Measurements from ENCODE around the gene SLFN11.
A peak's percentile ranks its signal among the peaks of the same experiment; 100 is the strongest.
"Not testable (repeated sequence)": the region's sequence is repeated elsewhere in the genome, so short reads cannot be mapped to it uniquely, and the experiment has no call there.

Gene SLFN11

DNA sequence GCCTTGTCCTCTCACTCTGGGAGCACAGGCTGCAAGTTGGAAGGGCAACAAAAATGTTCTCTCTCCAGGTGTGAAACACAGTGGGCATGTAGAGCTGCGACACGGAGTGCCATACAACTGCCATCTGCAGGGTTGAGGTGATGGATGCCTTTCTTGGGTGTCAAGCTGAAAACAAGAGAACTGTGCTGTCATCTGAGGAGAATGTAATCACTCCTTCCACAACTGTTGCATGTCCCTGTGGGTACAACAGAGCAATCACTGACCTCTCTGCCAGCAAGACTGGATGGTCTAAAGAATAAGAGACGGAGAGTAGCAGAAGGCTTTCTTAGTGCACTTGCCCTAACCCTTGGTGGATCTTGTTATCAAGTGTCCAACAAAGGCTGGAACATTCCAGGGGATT is 29.2 kb downstream of the SLFN11 start:
- Histone ChIP-seq H3K4me3 (ENCODE audit: low read length) (no peak overlapping the region), H3K4me1 (ENCODE audit: insufficient read depth, low read length) (no peaks in the 10 kb centered on the region), H3K27me3 (ENCODE audit: insufficient read depth, low read length) (peaks cover 38% of the 10 kb centered on the region), H2AFZ (ENCODE audit: low read depth, low read length) (no peak overlapping the region), H3K36me3 (ENCODE audit: insufficient read depth, low read length) (no peaks in the 10 kb centered on the region), H3K9me3 (ENCODE audit: low read length) (peaks cover 2% of the 10 kb centered on the region)

DNA sequence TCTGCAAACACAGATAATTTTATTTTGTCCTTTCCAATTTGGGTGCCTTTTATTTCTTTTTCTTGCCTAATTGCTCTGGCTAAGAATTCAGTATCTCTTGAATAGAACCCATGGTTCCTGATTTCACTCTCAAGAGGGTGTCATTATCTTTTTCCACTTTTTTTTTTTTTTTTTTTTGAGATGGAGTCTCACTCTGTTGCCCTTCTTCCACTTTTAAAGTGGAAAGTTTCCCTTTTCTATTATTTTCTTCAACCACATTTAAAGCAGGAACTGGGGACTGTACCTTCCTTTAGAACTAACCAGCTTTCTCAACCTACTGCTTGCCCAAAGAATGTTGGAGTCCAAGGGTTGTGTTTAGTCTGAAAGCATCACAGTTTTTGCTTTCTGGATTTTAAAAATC is 31.1 kb downstream of the SLFN11 start:
- Histone ChIP-seq H3K9me3 (ENCODE audit: low read length) (peaks cover 2% of the 10 kb centered on the region), H2AFZ (ENCODE audit: low read depth, low read length) (no peak overlapping the region), H3K36me3 (ENCODE audit: insufficient read depth, low read length) (no peaks in the 10 kb centered on the region), H3K27me3 (ENCODE audit: insufficient read depth, low read length) (peaks cover 36% of the 10 kb centered on the region), H3K4me1 (ENCODE audit: insufficient read depth, low read length) (no peaks in the 10 kb centered on the region), H3K4me3 (ENCODE audit: low read length) (no peak overlapping the region)

DNA sequence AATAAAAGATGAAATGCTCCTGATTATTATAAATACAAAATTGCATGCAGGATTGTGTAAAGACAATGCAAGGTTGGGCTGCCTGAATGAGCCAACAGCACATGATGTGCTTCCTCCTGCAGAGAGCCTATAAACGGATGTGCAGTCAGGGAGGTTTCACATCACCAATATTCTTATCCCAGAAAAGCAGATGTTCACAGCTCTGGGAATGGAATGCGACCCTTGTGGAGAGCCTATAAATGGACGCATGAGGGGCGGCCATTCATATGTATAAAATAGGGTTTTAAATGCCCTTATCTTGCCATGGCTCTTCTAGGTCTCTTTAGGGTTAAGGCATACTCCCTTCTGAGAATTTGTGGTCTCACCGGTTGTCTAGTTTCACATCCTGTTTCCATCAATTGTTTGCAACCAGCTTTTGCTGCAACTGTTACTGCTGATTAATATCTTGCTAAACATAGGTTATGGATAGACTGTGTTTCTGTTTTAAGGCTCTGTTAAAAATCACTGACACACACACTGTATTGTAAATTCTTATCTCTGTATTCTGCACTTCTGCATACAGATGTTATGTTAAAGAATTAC is 31.9 kb downstream of the SLFN11 start:
- Histone ChIP-seq H2AFZ (ENCODE audit: low read depth, low read length) (no peak overlapping the region), H3K9me3 (ENCODE audit: low read length) (peaks cover 2% of the 10 kb centered on the region), H3K4me1 (ENCODE audit: insufficient read depth, low read length) (no peaks in the 10 kb centered on the region), H3K27me3 (ENCODE audit: insufficient read depth, low read length) (peaks cover 28% of the 10 kb centered on the region), H3K36me3 (ENCODE audit: insufficient read depth, low read length) (no peaks in the 10 kb centered on the region), H3K4me3 (ENCODE audit: low read length) (no peak overlapping the region)

DNA sequence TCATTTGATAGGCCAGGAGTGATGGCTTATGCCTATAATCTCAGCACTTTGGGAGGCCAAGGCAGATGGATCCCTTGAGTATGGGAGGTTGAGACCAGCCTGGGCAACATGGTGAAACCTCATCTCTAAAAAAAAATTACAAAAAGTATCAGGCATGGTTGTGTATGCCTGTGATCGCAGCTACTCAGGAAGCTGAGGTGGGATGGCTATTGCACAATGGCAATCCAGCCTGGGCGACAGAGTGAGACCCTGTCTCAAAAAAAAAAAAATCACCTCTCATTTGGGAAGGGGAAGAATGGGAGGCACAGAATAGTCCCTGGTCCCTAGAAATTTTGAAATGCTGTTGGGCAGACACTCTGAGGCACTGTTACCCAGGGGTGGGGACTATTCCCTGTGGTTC is 35.2 kb downstream of the SLFN11 start:
- Histone ChIP-seq H3K27me3 (ENCODE audit: insufficient read depth, low read length) (no peaks in the 10 kb centered on the region), H3K4me3 (ENCODE audit: low read length) (no peak overlapping the region), H3K36me3 (ENCODE audit: insufficient read depth, low read length) (no peaks in the 10 kb centered on the region), H3K4me1 (ENCODE audit: insufficient read depth, low read length) (no peaks in the 10 kb centered on the region), H2AFZ (ENCODE audit: low read depth, low read length) (no peak overlapping the region), H3K9me3 (ENCODE audit: low read length) (peaks cover 2% of the 10 kb centered on the region)

DNA sequence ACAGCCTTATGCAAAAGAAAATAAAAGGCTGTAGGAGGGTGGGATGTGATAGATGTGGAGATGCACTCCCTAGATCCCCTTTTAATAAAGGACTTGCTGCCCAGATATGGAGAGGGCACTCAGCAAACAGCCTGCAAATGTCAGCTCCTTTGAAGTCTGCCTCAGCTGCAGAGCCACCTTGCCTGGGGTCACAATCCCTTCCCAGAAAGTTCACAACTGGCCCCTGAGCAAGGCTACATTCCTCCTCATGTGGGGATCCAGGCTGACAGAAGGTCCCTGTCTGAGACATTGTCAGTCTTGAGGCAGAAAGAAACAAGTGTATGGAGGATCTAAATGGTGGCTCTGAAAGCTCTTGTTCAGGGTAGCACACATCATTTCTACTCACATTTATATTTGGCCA is 36.1 kb downstream of the SLFN11 start:
- no peaks in the 10 kb centered on the region for H3K4me1 ChIP-seq (ENCODE audit: insufficient read depth, low read length)
- no peaks in the 10 kb centered on the region for H3K27me3 ChIP-seq (ENCODE audit: insufficient read depth, low read length)
- peaks cover 2% of the 10 kb centered on the region for H3K9me3 ChIP-seq (ENCODE audit: low read length)
- no peak overlapping the region for H2AFZ ChIP-seq (ENCODE audit: low read depth, low read length)
- no peaks in the 10 kb centered on the region for H3K36me3 ChIP-seq (ENCODE audit: insufficient read depth, low read length)
- H3K4me3 ChIP-seq (ENCODE audit: low read length) = no peak overlapping the region

DNA sequence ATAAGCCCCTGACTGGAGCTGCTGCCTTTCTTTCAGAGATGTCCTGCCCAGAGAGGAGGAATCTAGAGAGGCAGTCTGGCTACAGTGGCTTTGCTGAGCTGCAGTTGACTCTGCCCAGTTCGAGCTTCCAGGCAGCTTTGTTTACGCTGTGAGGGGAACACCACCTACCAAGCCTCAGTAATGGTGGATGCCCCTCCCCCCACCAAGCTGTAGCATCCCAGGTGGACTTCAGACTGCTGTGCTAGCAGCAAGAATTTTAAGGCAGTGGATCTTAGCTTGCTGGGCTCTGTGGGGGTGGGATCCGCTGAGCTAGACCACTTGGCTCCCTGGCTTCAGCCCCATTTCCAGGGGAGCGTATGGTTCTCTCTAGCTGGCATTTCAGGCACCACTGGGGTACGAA is 39.8 kb downstream of the SLFN11 start:
- H3K4me1 ChIP-seq (ENCODE audit: insufficient read depth, low read length); H3K9me3 ChIP-seq (ENCODE audit: low read length); H3K27me3 ChIP-seq (ENCODE audit: insufficient read depth, low read length); H2AFZ ChIP-seq (ENCODE audit: low read depth, low read length); H3K4me3 ChIP-seq (ENCODE audit: low read length); H3K36me3 ChIP-seq (ENCODE audit: insufficient read depth, low read length): not testable (repeated sequence)

DNA sequence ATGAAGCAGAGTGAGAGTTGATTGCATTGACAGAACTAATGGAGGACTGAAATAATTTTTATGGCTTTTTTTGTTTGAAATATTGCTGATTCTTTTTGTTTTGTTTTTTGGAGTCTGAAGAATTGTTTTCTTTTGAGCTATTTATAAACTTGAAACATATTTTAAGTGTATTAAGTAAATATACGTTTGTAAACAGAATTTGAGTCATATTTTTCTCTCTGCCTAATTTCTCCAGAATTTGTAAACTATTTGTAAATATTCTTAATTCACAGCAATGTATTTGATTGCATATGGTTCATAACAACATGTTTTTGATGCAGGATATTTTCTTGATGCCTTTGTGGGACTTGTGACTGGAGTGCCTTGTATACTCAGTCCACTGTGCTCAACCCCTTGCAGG is 50.7 kb downstream of the SLFN11 start:
- no peaks in the 10 kb centered on the region for H3K36me3 ChIP-seq (ENCODE audit: insufficient read depth, low read length)
- H3K4me3 ChIP-seq (ENCODE audit: low read length) = no peak overlapping the region
- no peaks in the 10 kb centered on the region for H3K4me1 ChIP-seq (ENCODE audit: insufficient read depth, low read length)
- H3K27me3 ChIP-seq (ENCODE audit: insufficient read depth, low read length) = no peaks in the 10 kb centered on the region
- no peak overlapping the region for H2AFZ ChIP-seq (ENCODE audit: low read depth, low read length)
- peaks cover 6% of the 10 kb centered on the region for H3K9me3 ChIP-seq (ENCODE audit: low read length)

DNA sequence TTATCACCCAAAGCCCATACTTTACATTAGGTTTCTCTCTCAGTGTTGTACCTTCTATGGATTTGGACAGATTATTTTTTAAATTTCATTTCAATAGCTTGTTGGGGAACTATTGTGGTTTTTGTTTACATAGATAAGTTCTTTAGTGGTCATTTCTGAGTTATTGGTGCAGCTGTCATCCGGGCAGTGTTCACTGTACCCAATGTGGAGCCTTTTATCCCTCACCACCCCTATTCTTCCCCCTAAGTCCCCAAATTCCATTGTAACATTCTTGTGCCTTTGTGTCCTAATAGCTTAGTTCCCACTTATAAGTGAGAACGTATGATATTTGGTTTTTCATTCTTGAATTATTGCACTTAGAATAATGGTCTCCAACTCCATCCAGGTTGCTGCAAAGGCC is 57.5 kb downstream of the SLFN11 start:
- Histone ChIP-seq H3K4me1 (ENCODE audit: insufficient read depth, low read length) (no peaks in the 10 kb centered on the region), H3K4me3 (ENCODE audit: low read length) (no peak overlapping the region), H3K27me3 (ENCODE audit: insufficient read depth, low read length) (peaks cover 4% of the 10 kb centered on the region), H3K36me3 (ENCODE audit: insufficient read depth, low read length) (no peaks in the 10 kb centered on the region), H3K9me3 (ENCODE audit: low read length) (no peaks in the 10 kb centered on the region), H2AFZ (ENCODE audit: low read depth, low read length) (no peak overlapping the region)

DNA sequence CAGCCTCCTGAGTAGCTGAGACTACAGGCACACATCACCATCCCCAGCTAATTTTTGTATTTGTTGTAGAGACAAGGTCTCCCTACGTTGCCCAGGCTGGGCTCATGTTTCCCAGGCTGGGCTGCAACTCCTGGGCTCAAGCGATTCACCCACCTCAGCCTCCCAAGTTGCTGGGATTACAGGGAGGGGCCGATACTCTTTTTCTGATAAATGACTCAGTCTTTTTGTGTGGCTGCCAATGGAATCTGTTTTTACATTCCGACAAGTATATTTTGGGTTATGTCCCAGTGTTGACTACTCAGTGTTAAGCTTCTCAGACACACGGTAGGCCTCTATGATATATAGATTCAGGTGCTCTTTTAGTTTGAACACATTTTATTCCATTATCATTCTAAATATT is 58.1 kb downstream of the SLFN11 start:
- H3K27me3 ChIP-seq (ENCODE audit: insufficient read depth, low read length) = peaks cover 4% of the 10 kb centered on the region
- H3K4me3 ChIP-seq (ENCODE audit: low read length) = no peak overlapping the region
- H2AFZ ChIP-seq (ENCODE audit: low read depth, low read length) = no peak overlapping the region
- H3K9me3 ChIP-seq (ENCODE audit: low read length) = no peaks in the 10 kb centered on the region
- no peaks in the 10 kb centered on the region for H3K36me3 ChIP-seq (ENCODE audit: insufficient read depth, low read length)
- H3K4me1 ChIP-seq (ENCODE audit: insufficient read depth, low read length) = no peaks in the 10 kb centered on the region

DNA sequence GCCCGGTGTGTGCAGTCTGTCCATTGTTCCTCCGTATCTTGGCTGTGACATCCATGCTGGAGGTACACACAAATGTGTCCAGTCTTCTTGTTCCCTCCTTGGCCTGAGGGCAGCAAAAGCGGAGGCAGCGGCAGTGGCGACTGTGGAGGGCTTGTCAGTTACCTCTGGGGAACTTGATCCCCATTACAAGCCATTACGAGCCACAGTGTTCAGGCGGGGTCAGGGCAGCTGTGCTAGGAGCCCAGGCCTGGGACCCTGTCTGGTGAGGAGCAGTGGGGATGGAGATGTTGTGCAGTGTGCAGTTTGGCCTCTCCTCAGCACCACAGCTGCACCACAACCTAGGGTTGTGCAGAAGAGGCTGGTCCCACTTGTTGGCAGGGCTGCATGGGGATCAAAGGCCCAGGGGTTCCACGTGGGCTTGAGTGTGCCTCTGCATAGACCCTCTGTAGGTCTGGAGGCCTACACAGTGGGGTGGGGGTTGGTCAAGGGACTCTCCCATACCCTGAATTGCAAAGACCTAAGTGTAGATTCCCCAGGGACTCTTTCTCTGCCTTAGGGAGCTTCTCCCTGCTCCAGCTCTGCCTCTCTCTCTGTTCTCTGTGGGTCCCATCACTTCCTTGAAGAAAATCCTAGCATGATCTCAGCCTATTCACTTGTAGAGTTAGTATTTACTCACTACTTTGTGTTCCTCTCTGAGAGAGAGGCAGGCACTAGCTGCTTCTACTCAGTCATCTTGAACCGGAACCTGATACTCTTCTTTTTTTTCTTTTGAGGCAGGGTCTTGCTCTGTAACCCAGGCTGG is 58.8 kb downstream of the SLFN11 start:
- Histone ChIP-seq H2AFZ (ENCODE audit: low read depth, low read length) (no peak overlapping the region), H3K36me3 (ENCODE audit: insufficient read depth, low read length) (no peaks in the 10 kb centered on the region), H3K9me3 (ENCODE audit: low read length) (no peaks in the 10 kb centered on the region), H3K4me1 (ENCODE audit: insufficient read depth, low read length) (no peaks in the 10 kb centered on the region), H3K4me3 (ENCODE audit: low read length) (no peak overlapping the region), H3K27me3 (ENCODE audit: insufficient read depth, low read length) (peaks cover 4% of the 10 kb centered on the region)

DNA sequence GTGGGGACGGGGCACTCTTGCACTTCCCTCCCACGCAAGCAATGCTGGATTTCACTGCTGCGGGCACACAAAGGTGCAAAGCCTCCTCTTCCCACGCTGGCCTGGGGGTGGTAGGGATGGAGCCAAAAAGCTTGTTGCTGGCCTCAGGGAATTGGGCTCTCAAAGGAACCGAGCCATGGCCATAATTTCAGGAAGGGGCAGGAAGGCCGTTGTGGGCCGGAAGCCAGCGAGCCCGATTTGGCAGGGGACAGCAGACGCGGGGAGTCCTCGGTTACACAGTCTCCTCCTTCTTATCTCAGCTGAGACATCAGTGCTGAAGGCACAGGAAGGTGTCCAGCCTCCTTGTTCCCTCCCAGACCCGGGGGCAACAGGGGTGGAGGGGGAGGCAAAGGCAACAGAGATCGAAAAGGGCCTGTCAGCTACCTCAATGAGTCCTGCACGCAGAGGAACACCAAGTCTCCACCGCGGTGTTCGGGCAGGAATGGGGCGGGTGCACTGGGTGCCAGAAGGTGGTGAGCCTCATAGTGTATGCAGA is 59.5 kb downstream of the SLFN11 start:
- Histone ChIP-seq H3K36me3 (ENCODE audit: insufficient read depth, low read length) (no peaks in the 10 kb centered on the region), H3K9me3 (ENCODE audit: low read length) (no peaks in the 10 kb centered on the region), H2AFZ (ENCODE audit: low read depth, low read length) (no peak overlapping the region), H3K4me3 (ENCODE audit: low read length) (no peak overlapping the region), H3K27me3 (ENCODE audit: insufficient read depth, low read length) (peaks cover 4% of the 10 kb centered on the region), H3K4me1 (ENCODE audit: insufficient read depth, low read length) (no peaks in the 10 kb centered on the region)

DNA sequence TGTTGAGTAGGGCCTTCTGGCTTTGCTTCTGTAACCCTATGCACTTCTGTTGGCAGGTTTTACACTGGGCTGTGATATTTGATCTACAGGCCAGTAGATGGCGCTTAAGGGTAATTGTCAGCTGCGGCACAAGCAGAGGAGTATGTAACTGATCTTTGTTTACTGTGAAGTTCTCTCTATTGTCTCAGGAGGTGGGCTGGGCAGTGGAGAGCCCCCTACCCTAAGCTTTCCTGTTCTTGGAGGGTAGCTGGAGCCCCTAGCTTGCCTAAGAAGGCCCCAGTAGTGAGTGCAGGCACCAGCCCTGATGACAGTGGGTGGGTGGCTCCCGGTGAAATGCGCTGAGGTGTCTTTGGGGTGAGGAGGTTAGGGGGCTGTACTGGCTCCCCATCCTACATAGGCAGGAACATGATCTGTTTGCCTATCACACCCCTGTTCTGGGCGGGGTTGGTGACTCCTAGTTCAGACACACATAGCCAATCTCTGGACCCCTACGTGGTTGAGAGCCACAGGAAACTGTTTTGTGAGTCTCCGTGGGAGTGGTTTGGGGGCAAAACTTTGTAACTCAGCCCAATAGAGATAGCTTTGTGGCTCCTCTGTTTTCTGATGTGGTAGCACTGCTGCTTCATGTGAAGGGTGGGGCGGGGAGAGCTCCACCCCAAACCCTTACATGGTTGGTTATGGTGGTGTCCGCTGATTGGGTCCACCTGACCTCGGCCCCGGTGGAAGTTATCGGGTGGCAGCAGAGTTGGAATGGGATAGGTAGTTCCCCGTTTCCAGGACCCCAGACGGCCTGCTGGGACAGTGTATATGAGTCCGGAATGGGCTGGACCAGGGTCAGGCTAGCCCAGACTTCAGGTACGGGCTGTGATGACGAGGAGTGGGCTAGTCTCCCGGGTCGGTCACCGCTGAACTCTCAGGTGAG is 60.4 kb downstream of the SLFN11 start:
- no peaks in the 10 kb centered on the region for H3K4me1 ChIP-seq (ENCODE audit: insufficient read depth, low read length)
- H2AFZ ChIP-seq (ENCODE audit: low read depth, low read length) = peak overlapping the region; percentile 18
- peaks cover 4% of the 10 kb centered on the region for H3K27me3 ChIP-seq (ENCODE audit: insufficient read depth, low read length)
- H3K36me3 ChIP-seq (ENCODE audit: insufficient read depth, low read length) = no peaks in the 10 kb centered on the region
- H3K4me3 ChIP-seq (ENCODE audit: low read length) = no peak overlapping the region
- no peaks in the 10 kb centered on the region for H3K9me3 ChIP-seq (ENCODE audit: low read length)

DNA sequence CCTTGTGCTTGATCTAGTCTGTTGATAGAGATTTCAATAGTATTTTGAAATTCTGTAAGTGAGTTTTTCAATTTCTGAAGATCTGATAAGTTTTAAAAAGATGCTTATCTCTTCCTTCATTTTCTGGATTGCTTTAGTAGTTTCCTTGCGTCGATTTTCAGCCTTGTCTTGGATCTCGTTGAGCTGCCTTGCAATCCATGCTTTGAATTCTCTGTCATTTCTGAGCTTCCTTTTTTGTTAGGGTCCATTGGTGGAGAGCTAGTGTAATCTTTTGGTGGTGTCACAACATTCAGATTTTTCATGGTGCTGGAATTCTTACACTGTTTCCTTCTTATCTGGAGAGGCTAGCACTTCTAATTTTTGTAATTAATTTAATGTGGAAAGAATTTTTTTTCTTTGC is 61.1 kb downstream of the SLFN11 start:
- H3K9me3 ChIP-seq (ENCODE audit: low read length) = no peaks in the 10 kb centered on the region
- peaks cover 4% of the 10 kb centered on the region for H3K27me3 ChIP-seq (ENCODE audit: insufficient read depth, low read length)
- no peak overlapping the region for H2AFZ ChIP-seq (ENCODE audit: low read depth, low read length)
- no peaks in the 10 kb centered on the region for H3K4me1 ChIP-seq (ENCODE audit: insufficient read depth, low read length)
- no peaks in the 10 kb centered on the region for H3K36me3 ChIP-seq (ENCODE audit: insufficient read depth, low read length)
- H3K4me3 ChIP-seq (ENCODE audit: low read length) = no peak overlapping the region
